ENCODE data around the gene RUVBL1.

RUVBL1 gene

GRCh38 chr3:128082546-128082945, 41.1 kb downstream of the RUVBL1 start:
- Mint-ChIP-seq H3K27ac (no peak overlapping the region), H3K9me3 (no peaks in the 10 kb centered on the region), H3K36me3 (ENCODE audit: low read depth) (peaks cover 61% of the 10 kb centered on the region), H3K4me1 (peaks cover 2% of the 10 kb centered on the region), H3K27me3 (no peaks in the 10 kb centered on the region), H3K4me3 (no peak overlapping the region)
- DNase-seq (no peak), ATAC-seq (no peak)

GRCh38 chr3:128081846-128082245, 41.8 kb downstream of the RUVBL1 start:
- H3K4me3 Mint-ChIP-seq: no peak overlapping the region
- H3K9me3 Mint-ChIP-seq: no peaks in the 10 kb centered on the region
- no peak overlapping the region for H3K27ac Mint-ChIP-seq
- no peak for DNase-seq
- H3K4me1 Mint-ChIP-seq: peaks cover 2% of the 10 kb centered on the region
- H3K36me3 Mint-ChIP-seq (ENCODE audit: low read depth): peaks cover 54% of the 10 kb centered on the region
- ATAC-seq: no peak
- no peaks in the 10 kb centered on the region for H3K27me3 Mint-ChIP-seq

- no peaks in the 10 kb centered on the region for H3K27me3 Mint-ChIP-seq
- no peak overlapping the region for H3K27ac Mint-ChIP-seq
- H3K36me3 Mint-ChIP-seq (ENCODE audit: low read depth): peaks cover 50% of the 10 kb centered on the region
- DNase-seq (no peak), ATAC-seq (no peak)
- H3K4me1 Mint-ChIP-seq: peaks cover 7% of the 10 kb centered on the region
- no peak overlapping the region for H3K4me3 Mint-ChIP-seq
- H3K9me3 Mint-ChIP-seq: no peaks in the 10 kb centered on the region
These were observed 42.4 kb downstream of the RUVBL1 start for GRCh38 chr3:128081226-128081625.

- H3K27me3 Mint-ChIP-seq: no peaks in the 10 kb centered on the region
- peaks cover 49% of the 10 kb centered on the region for H3K36me3 Mint-ChIP-seq (ENCODE audit: low read depth)
- DNase-seq (no peak), ATAC-seq (no peak)
- H3K4me3 Mint-ChIP-seq: no peak overlapping the region
- H3K4me1 Mint-ChIP-seq: peaks cover 12% of the 10 kb centered on the region
- H3K9me3 Mint-ChIP-seq: no peaks in the 10 kb centered on the region
- no peak overlapping the region for H3K27ac Mint-ChIP-seq
These were observed 43.1 kb downstream of the RUVBL1 start for GRCh38 chr3:128080323-128081080.

- Mint-ChIP-seq H3K27ac (no peak overlapping the region), H3K4me1 (peaks cover 18% of the 10 kb centered on the region), H3K4me3 (no peak overlapping the region), H3K9me3 (no peaks in the 10 kb centered on the region), H3K36me3 (ENCODE audit: low read depth) (peaks cover 47% of the 10 kb centered on the region), H3K27me3 (no peaks in the 10 kb centered on the region)
- no peak for DNase-seq
- no peak for ATAC-seq
These were observed 43.8 kb downstream of the RUVBL1 start for GRCh38 chr3:128079823-128080222.

- peaks cover 40% of the 10 kb centered on the region for H3K36me3 Mint-ChIP-seq (ENCODE audit: low read depth)
These were observed 44.7 kb downstream of the RUVBL1 start for GRCh38 chr3:128078875-128079274.

GRCh38 chr3:128078322-128078721, 45.3 kb downstream of the RUVBL1 start:
- no peaks in the 10 kb centered on the region for H3K27me3 Mint-ChIP-seq
- peaks cover 20% of the 10 kb centered on the region for H3K4me1 Mint-ChIP-seq
- H3K36me3 Mint-ChIP-seq (ENCODE audit: low read depth): peaks cover 39% of the 10 kb centered on the region
- DNase-seq (no peak), ATAC-seq (no peak)
- H3K27ac Mint-ChIP-seq: no peak overlapping the region
- H3K4me3 Mint-ChIP-seq: no peak overlapping the region
- no peaks in the 10 kb centered on the region for H3K9me3 Mint-ChIP-seq

More at GRCh38 chr3:128078875-128079274, 44.7 kb downstream of the RUVBL1 start:
- Mint-ChIP-seq H3K27me3 (no peaks in the 10 kb centered on the region), H3K9me3 (no peaks in the 10 kb centered on the region), H3K4me3 (no peak overlapping the region), H3K27ac (no peak overlapping the region), H3K4me1 (peaks cover 20% of the 10 kb centered on the region)
- ATAC-seq (no peak), DNase-seq (no peak)

GRCh38 chr3:128077665-128078064, 45.9 kb downstream of the RUVBL1 start:
- DNase-seq: no peak
- Mint-ChIP-seq H3K27me3 (no peaks in the 10 kb centered on the region), H3K4me1 (peaks cover 20% of the 10 kb centered on the region), H3K27ac (peak overlapping the region; percentile 60), H3K36me3 (ENCODE audit: low read depth) (peaks cover 33% of the 10 kb centered on the region), H3K4me3 (no peak overlapping the region), H3K9me3 (no peaks in the 10 kb centered on the region)
- ATAC-seq: no peak

GRCh38 chr3:128077202-128077624, 46.4 kb downstream of the RUVBL1 start:
- Mint-ChIP-seq H3K9me3 (no peaks in the 10 kb centered on the region), H3K27ac (no peak overlapping the region)
- ATAC-seq: no peak

GRCh38 chr3:128076483-128077201, 47.0 kb downstream of the RUVBL1 start:
- ATAC-seq (peak; percentile 11), DNase-seq (peak; percentile 50)
- Mint-ChIP-seq H3K4me1 (peaks cover 20% of the 10 kb centered on the region), H3K36me3 (ENCODE audit: low read depth) (peaks cover 27% of the 10 kb centered on the region), H3K27me3 (no peaks in the 10 kb centered on the region), H3K4me3 (peak overlapping the region; percentile 48), H3K27ac (no peak overlapping the region), H3K9me3 (no peaks in the 10 kb centered on the region)

More at GRCh38 chr3:128077202-128077624, 46.4 kb downstream of the RUVBL1 start:
- H3K36me3 Mint-ChIP-seq (ENCODE audit: low read depth): peaks cover 30% of the 10 kb centered on the region
- no peak for DNase-seq
- H3K27me3 Mint-ChIP-seq: no peaks in the 10 kb centered on the region
- H3K4me3 Mint-ChIP-seq: no peak overlapping the region
- peaks cover 20% of the 10 kb centered on the region for H3K4me1 Mint-ChIP-seq

GRCh38 chr3:128075522-128076482, 47.8 kb downstream of the RUVBL1 start:
- Mint-ChIP-seq H3K36me3 (ENCODE audit: low read depth) (peaks cover 26% of the 10 kb centered on the region), H3K27me3 (no peaks in the 10 kb centered on the region), H3K4me3 (peak overlapping the region; percentile 58), H3K27ac (no peak overlapping the region), H3K4me1 (peaks cover 20% of the 10 kb centered on the region), H3K9me3 (no peaks in the 10 kb centered on the region)
- ATAC-seq: peak; percentile 70
- peak; percentile 90 for DNase-seq

GRCh38 chr3:128074851-128075521, 48.6 kb downstream of the RUVBL1 start:
- DNase-seq: no peak
- no peak for ATAC-seq
- Mint-ChIP-seq H3K9me3 (no peaks in the 10 kb centered on the region), H3K36me3 (ENCODE audit: low read depth) (peaks cover 21% of the 10 kb centered on the region), H3K4me3 (peak overlapping the region; percentile 58), H3K4me1 (peaks cover 20% of the 10 kb centered on the region), H3K27ac (no peak overlapping the region), H3K27me3 (no peaks in the 10 kb centered on the region)

- peaks cover 20% of the 10 kb centered on the region for H3K4me1 Mint-ChIP-seq
- no peak overlapping the region for H3K4me3 Mint-ChIP-seq
- no peaks in the 10 kb centered on the region for H3K9me3 Mint-ChIP-seq
- DNase-seq (no peak), ATAC-seq (no peak)
- H3K27ac Mint-ChIP-seq: no peak overlapping the region
- H3K36me3 Mint-ChIP-seq (ENCODE audit: low read depth): peaks cover 21% of the 10 kb centered on the region
- H3K27me3 Mint-ChIP-seq: no peaks in the 10 kb centered on the region
These were observed 49.8 kb downstream of the RUVBL1 start for GRCh38 chr3:128073807-128074206.
